DND-41 (cell line): Measurements from ENCODE around the gene KCND1.

Source experiments
- EZH2 ChIP-seq: IDR thresholded peaks from 3 replicates; pipeline ENCODE4 v1.6.1; 2012; ENCODE audit warnings: borderline replicate concordance, low read depth, mild to moderate bottlenecking, moderate library complexity, low read length, inconsistent platforms; ENCODE audit not compliant: severe bottlenecking
- TF ChIP-seq, protein P1 (sequence below): IDR thresholded peaks from 2 replicates; pipeline ENCODE4 v1.5.1; 2012; ENCODE audit warnings: borderline replicate concordance, low read length, moderate library complexity, mild to moderate bottlenecking; ENCODE audit not compliant: poor library complexity, severe bottlenecking; ENCODE audit errors: extremely low read depth

GRCh38 chrX:48911412-48912182, 60.0 kb downstream of the KCND1 start, which contains the start of gene SLC35A2:
- TF ChIP-seq, protein P1, sequence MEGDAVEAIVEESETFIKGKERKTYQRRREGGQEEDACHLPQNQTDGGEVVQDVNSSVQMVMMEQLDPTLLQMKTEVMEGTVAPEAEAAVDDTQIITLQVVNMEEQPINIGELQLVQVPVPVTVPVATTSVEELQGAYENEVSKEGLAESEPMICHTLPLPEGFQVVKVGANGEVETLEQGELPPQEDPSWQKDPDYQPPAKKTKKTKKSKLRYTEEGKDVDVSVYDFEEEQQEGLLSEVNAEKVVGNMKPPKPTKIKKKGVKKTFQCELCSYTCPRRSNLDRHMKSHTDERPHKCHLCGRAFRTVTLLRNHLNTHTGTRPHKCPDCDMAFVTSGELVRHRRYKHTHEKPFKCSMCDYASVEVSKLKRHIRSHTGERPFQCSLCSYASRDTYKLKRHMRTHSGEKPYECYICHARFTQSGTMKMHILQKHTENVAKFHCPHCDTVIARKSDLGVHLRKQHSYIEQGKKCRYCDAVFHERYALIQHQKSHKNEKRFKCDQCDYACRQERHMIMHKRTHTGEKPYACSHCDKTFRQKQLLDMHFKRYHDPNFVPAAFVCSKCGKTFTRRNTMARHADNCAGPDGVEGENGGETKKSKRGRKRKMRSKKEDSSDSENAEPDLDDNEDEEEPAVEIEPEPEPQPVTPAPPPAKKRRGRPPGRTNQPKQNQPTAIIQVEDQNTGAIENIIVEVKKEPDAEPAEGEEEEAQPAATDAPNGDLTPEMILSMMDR = no peak
- no peak for TF ChIP-seq EZH2
